Testis (tissue), 2 donors: ENCODE data around the gene KLHL2.

Experiments used
- CTCF ChIP-seq, 3 experiments: fragments of 450-650 bp in 2 of 3; fragments of 200-600 bp in 1 of 3; sonication (generic) in 1 of 3; IDR thresholded peaks; one replicate each; pipeline ENCODE4 v1.5.1; 2016 to 2019; ENCODE audit warnings: antibody characterized with exemption in 3 of 3, mild to moderate bottlenecking in 2 of 3, moderate library complexity in 1 of 3
- POLR2A ChIP-seq: fragments of 450-650 bp; IDR thresholded peaks from one replicate; pipeline ENCODE4 v1.6.1; 2017; ENCODE audit warnings: antibody characterized with exemption, mild to moderate bottlenecking, moderate library complexity

- no peak for TF ChIP-seq CTCF (IDR thresholded peaks at IDR 0.05)
- TF ChIP-seq POLR2A = no peak
Observed at GRCh38 chr4:165293927-165294649, 86.7 kb downstream of the KLHL2 start.
